Central memory CD8-positive, alpha-beta T cell (primary cell): Measurements from ENCODE around the gene TIGAR.

ENCODE experiments used
- ATAC-seq: fragments of 150-1000 bp; cut with Tn5 transposase; replicated peaks from 2 replicates; pipeline ENCODE4 v1.10.0; 2022; ENCODE audit warnings: mild to moderate bottlenecking, moderate FRiP score, moderate number of reproducible peaks; ENCODE audit not compliant: poor library complexity, severe bottlenecking; ENCODE audit errors: extremely low read depth
- DNase-seq, 2 donors: peaks; one replicate each; pipeline ENCODE4 v3.0.0; 2021; ENCODE audit warnings: low spot score in 2 of 2
- H3K27ac Mint-ChIP-seq: one replicate; pipeline ENCODE4 v1.8.0; 2022; ENCODE audit warnings: low read depth, mild to moderate bottlenecking, moderate library complexity, mixed read lengths
- H3K27me3 Mint-ChIP-seq: one replicate; pipeline ENCODE4 v1.8.0; 2022; ENCODE audit warnings: mixed read lengths
- H3K36me3 Mint-ChIP-seq: one replicate; pipeline ENCODE4 v1.8.0; 2022; ENCODE audit warnings: mild to moderate bottlenecking, moderate library complexity, mixed read lengths; ENCODE audit not compliant: insufficient read depth
- H3K4me1 Mint-ChIP-seq: one replicate; pipeline ENCODE4 v1.8.0; 2022; ENCODE audit warnings: mixed read lengths
- H3K4me3 Mint-ChIP-seq: one replicate; pipeline ENCODE4 v1.8.0; 2022; ENCODE audit warnings: mild to moderate bottlenecking, moderate library complexity, mixed read lengths
- H3K9me3 Mint-ChIP-seq: one replicate; pipeline ENCODE4 v1.8.0; 2022; ENCODE audit warnings: mixed read lengths

Gene TIGAR

GRCh38 chr12:4330203-4330602, 9.2 kb downstream of the TIGAR start:
- Mint-ChIP-seq H3K27ac (no peak overlapping the region), H3K36me3 (peaks cover 12% of the 10 kb centered on the region), H3K27me3 (no peaks in the 10 kb centered on the region), H3K4me1 (peaks cover 16% of the 10 kb centered on the region), H3K9me3 (no peaks in the 10 kb centered on the region), H3K4me3 (no peak overlapping the region)
- DNase-seq: no peak
- no peak for ATAC-seq

DNA sequence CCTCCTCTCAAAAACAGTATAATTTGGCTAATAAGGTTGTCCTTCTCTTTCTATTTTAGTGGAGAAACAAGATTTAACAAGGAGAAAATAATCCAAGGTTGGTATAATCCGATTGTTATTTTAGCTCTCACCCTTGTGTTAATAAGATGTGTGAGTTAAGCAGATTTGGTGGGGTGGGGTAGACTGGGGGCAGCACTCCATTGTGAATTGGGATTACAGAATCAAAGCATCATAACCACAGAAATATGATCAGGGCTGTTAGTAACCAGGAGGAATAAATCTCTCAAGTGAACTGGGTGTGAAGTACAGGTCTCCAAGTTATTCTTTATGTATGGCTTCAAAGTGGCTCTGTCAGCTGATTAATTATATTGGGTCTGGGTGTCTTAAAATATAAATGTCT, 10.2 kb downstream of the TIGAR start:
- no peaks in the 10 kb centered on the region for H3K9me3 Mint-ChIP-seq
- H3K4me3 Mint-ChIP-seq: no peak overlapping the region
- H3K36me3 Mint-ChIP-seq: peaks cover 10% of the 10 kb centered on the region
- no peaks in the 10 kb centered on the region for H3K27me3 Mint-ChIP-seq
- DNase-seq: no peak
- no peak for ATAC-seq
- H3K27ac Mint-ChIP-seq: no peak overlapping the region
- H3K4me1 Mint-ChIP-seq: peaks cover 16% of the 10 kb centered on the region

- Mint-ChIP-seq H3K27ac (peak overlapping the region; percentile 41), H3K27me3 (no peaks in the 10 kb centered on the region), H3K9me3 (no peaks in the 10 kb centered on the region), H3K36me3 (peaks cover 12% of the 10 kb centered on the region), H3K4me1 (peaks cover 16% of the 10 kb centered on the region), H3K4me3 (no peak overlapping the region)
- DNase-seq (no peak), ATAC-seq (no peak)
Observed at GRCh38 chr12:4331842-4332241, 10.8 kb downstream of the TIGAR start.

DNA sequence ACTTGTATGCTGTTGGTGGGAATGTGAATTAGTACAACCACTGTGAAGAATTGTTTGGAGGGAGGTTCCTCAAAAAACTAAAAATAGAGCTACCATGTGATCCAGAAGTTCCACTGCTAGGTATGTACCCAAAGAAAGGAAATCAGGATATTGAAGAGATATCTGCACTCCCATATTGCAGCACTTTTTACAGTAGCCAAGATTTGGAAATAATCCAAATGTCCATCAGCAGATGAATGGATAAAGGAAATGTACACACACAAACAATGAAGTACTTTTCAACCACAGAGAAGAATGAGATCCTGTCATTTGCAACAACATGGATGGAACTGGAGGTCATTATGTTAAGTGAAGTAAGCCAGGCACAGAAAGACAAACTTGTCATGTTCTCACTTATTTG, 25.9 kb downstream of the TIGAR start:
- peaks cover 20% of the 10 kb centered on the region for H3K36me3 Mint-ChIP-seq
- H3K9me3 Mint-ChIP-seq: no peaks in the 10 kb centered on the region
- H3K4me3 Mint-ChIP-seq: no peak overlapping the region
- no peak overlapping the region for H3K27ac Mint-ChIP-seq
- DNase-seq (no peak), ATAC-seq (no peak)
- H3K27me3 Mint-ChIP-seq: no peaks in the 10 kb centered on the region
- H3K4me1 Mint-ChIP-seq: no peaks in the 10 kb centered on the region

- H3K36me3 Mint-ChIP-seq: peaks cover 16% of the 10 kb centered on the region
- DNase-seq (peak in 1 of 2 donors; percentile 45), ATAC-seq (peak; percentile 98)
Observed at GRCh38 chr12:4353785-4354208, 32.8 kb downstream of the TIGAR start.

GRCh38 chr12:4355156-4356040, 34.4 kb downstream of the TIGAR start:
- Mint-ChIP-seq H3K9me3 (no peaks in the 10 kb centered on the region), H3K4me1 (no peaks in the 10 kb centered on the region), H3K4me3 (no peak overlapping the region), H3K27me3 (no peaks in the 10 kb centered on the region), H3K36me3 (peaks cover 8% of the 10 kb centered on the region), H3K27ac (no peak overlapping the region)
- no peak for ATAC-seq
- no peak for DNase-seq

More at GRCh38 chr12:4353785-4354208, 32.8 kb downstream of the TIGAR start:
- peak overlapping the region; percentile 67 for H3K27ac Mint-ChIP-seq
- no peaks in the 10 kb centered on the region for H3K9me3 Mint-ChIP-seq
- no peaks in the 10 kb centered on the region for H3K4me1 Mint-ChIP-seq
- no peak overlapping the region for H3K4me3 Mint-ChIP-seq
- H3K27me3 Mint-ChIP-seq: no peaks in the 10 kb centered on the region

GRCh38 chr12:4356041-4356327, 35.0 kb downstream of the TIGAR start:
- no peak overlapping the region for H3K4me3 Mint-ChIP-seq
- DNase-seq: peak in 1 of 2 donors; percentile 21
- no peak overlapping the region for H3K27ac Mint-ChIP-seq

GRCh38 chr12:4366090-4366489, 45.1 kb downstream of the TIGAR start:
- no peak for ATAC-seq
- peaks cover 45% of the 10 kb centered on the region for H3K27me3 Mint-ChIP-seq
- DNase-seq: no peak
- no peaks in the 10 kb centered on the region for H3K4me1 Mint-ChIP-seq
- no peaks in the 10 kb centered on the region for H3K36me3 Mint-ChIP-seq
- H3K4me3 Mint-ChIP-seq: no peak overlapping the region
- no peak overlapping the region for H3K27ac Mint-ChIP-seq
- H3K9me3 Mint-ChIP-seq: no peaks in the 10 kb centered on the region

More at GRCh38 chr12:4356041-4356327, 35.0 kb downstream of the TIGAR start:
- H3K27me3 Mint-ChIP-seq: no peaks in the 10 kb centered on the region
- H3K4me1 Mint-ChIP-seq: no peaks in the 10 kb centered on the region
- ATAC-seq: no peak
- no peaks in the 10 kb centered on the region for H3K9me3 Mint-ChIP-seq
- peaks cover 6% of the 10 kb centered on the region for H3K36me3 Mint-ChIP-seq

DNA sequence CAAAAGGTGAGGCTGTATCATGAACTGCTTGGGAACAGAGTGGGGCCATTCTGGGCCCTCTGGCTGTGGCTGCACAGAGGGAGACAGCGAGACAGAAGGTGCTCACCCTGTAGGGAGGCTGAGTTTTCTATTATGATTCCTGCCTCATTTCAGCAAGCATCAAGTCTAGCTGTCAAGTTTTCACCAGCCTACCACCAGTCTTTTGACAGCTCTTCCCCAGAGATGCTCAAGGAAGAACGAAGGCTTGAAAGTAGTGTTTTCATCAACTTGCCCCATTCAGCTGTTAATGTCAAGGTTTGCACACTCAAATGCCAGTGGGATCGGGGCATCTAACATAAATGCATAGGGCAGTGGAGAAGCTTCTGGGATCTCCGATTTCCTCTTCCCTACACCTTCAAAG, 48.5 kb downstream of the TIGAR start:
- ATAC-seq: no peak

GRCh38 chr12:4370265-4370664, 49.3 kb downstream of the TIGAR start:
- H3K27me3 Mint-ChIP-seq: peaks cover 63% of the 10 kb centered on the region
- H3K4me1 Mint-ChIP-seq: no peaks in the 10 kb centered on the region
- DNase-seq: no peak
- H3K36me3 Mint-ChIP-seq: no peaks in the 10 kb centered on the region
- no peak for ATAC-seq
- no peaks in the 10 kb centered on the region for H3K9me3 Mint-ChIP-seq
- no peak overlapping the region for H3K27ac Mint-ChIP-seq
- H3K4me3 Mint-ChIP-seq: no peak overlapping the region

More for the DNA sequence above, 48.5 kb downstream of the TIGAR start:
- no peaks in the 10 kb centered on the region for H3K9me3 Mint-ChIP-seq
- no peak overlapping the region for H3K4me3 Mint-ChIP-seq
- H3K36me3 Mint-ChIP-seq: no peaks in the 10 kb centered on the region
- DNase-seq: no peak
- H3K4me1 Mint-ChIP-seq: no peaks in the 10 kb centered on the region
- H3K27me3 Mint-ChIP-seq: peaks cover 65% of the 10 kb centered on the region
- H3K27ac Mint-ChIP-seq: no peak overlapping the region

GRCh38 chr12:4372653-4373052, 51.6 kb downstream of the TIGAR start:
- H3K9me3 Mint-ChIP-seq: no peaks in the 10 kb centered on the region
- no peak for ATAC-seq
- no peak overlapping the region for H3K27ac Mint-ChIP-seq
- H3K4me3 Mint-ChIP-seq: no peak overlapping the region
- H3K27me3 Mint-ChIP-seq: peaks cover 57% of the 10 kb centered on the region
- H3K4me1 Mint-ChIP-seq: no peaks in the 10 kb centered on the region
- H3K36me3 Mint-ChIP-seq: no peaks in the 10 kb centered on the region
- DNase-seq: no peak

- H3K27me3 Mint-ChIP-seq: peaks cover 71% of the 10 kb centered on the region
- ATAC-seq (no peak), DNase-seq (no peak)
- no peaks in the 10 kb centered on the region for H3K4me1 Mint-ChIP-seq
- no peaks in the 10 kb centered on the region for H3K36me3 Mint-ChIP-seq
- no peak overlapping the region for H3K4me3 Mint-ChIP-seq
- H3K27ac Mint-ChIP-seq: no peak overlapping the region
- H3K9me3 Mint-ChIP-seq: no peaks in the 10 kb centered on the region
Observed at GRCh38 chr12:4375449-4375848, 54.4 kb downstream of the TIGAR start.

DNA sequence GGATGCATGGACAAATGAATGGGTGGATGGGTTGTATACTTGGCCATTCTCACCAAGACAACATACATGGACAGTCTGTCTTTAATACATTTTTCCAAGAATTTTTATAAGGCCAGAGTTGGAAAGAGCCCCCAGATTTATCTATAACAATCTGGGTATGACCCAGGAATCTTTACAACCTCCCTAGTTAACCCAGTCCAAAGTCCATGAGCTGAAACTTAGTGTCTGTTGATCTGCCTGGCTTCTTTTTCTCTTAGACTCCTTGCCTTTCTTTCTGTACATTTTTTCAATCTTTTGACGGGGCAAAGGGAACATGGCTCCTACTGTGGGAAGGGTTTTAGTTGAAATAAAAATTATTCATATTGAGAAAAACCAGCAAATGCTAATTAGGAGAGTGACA, 57.8 kb downstream of the TIGAR start:
- no peak overlapping the region for H3K27ac Mint-ChIP-seq
- no peak overlapping the region for H3K4me3 Mint-ChIP-seq
- no peaks in the 10 kb centered on the region for H3K9me3 Mint-ChIP-seq
- ATAC-seq (no peak), DNase-seq (no peak)
- peaks cover 81% of the 10 kb centered on the region for H3K27me3 Mint-ChIP-seq
- H3K4me1 Mint-ChIP-seq: no peaks in the 10 kb centered on the region
- no peaks in the 10 kb centered on the region for H3K36me3 Mint-ChIP-seq
